Mammary epithelial cell (primary cell): ENCODE results near the gene C2orf92.

ENCODE experiments used
- CTCF ChIP-seq, 2 donors: IDR thresholded peaks in 1 of 2; conservative IDR thresholded peaks in 1 of 2; 2 replicates each; pipeline ENCODE4 v1.5.1; 2011 to 2012; ENCODE audit warnings: inconsistent platforms in 2 of 2, low read length in 2 of 2, mild to moderate bottlenecking in 2 of 2, control low read depth in 1 of 2, low read depth in 1 of 2; ENCODE audit not compliant: insufficient read depth in 1 of 2; ENCODE audit errors: extremely low read depth in 1 of 2
- EZH2 ChIP-seq: IDR thresholded peaks from 2 replicates; pipeline ENCODE4 v1.6.1; 2012; ENCODE audit warnings: low read length, inconsistent platforms, borderline replicate concordance

GRCh38 chr2:97706112-97706511, 36.6 kb downstream of the C2orf92 start:
- TF ChIP-seq EZH2: no peak
- no peak for TF ChIP-seq CTCF (conservative IDR thresholded peaks at IDR 0.05 in 1 of 2, IDR thresholded peaks at IDR 0.05 in 1 of 2; ENCODE audit: extremely low read depth in 1 of 2, insufficient read depth in 1 of 2, low read depth in 1 of 2, low read length in 2 of 2)
